ENCODE data around the gene MAFB. TPM values are rescaled to one million over a fixed set of nuclear protein-coding genes. Genes with fewer than 3 reads are reported as not detected.

Gene MAFB
- total RNA-seq, 1 donor from 2014 or later: 80.5 TPM

DNA sequence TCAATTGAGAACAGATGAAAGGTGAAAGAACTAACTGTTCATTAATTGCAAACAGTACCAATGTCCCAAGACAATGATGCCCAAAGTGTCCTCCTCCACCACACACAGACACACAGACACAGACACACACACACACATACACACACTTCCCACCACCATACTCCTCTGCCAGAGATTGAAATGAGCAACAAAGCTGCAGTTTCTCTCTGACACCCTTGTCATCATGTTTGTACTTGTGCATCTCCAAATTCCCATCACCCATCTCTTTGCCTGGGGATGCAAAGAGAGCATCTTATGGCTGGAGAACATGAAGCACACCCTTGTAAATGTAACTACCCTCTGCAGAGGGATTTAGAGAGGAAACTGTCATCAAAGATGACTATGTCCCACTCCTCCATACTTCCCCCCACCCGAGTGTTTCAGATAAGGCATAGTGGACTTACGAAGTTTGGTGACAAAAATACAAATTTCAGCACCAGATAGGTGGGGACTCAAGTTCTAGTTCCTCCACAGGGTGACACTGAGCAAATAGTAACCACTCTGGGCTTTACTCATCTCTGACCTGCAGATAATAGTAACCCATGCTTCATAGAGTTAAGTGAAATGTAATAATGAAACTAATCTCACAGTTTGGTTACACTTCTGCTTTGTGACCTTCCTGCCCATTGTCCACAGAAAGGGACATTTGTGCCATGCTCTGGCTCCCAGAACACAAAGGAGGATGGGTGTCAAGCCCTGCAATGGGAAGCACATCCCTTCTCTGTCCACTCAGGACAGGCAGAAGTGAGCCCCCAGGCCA, 8.7 kb downstream of the MAFB start:
- Histone ChIP-seq H3K4me3 (no peak overlapping the region), H3K27me3 (no peaks in the 10 kb centered on the region), H3K36me3 (no peaks in the 10 kb centered on the region), H3K9me3 (no peaks in the 10 kb centered on the region), H3K4me1 (peaks cover 31% of the 10 kb centered on the region), H3K27ac (no peak overlapping the region)
- no peak for DNase-seq (ENCODE audit: extremely low spot score in 2 of 2)
- no peak for TF ChIP-seq POLR2AphosphoS5 (IDR thresholded peaks at IDR 0.05; ENCODE audit: insufficient read depth in 1 of 2, low read depth in 1 of 2)
- TF ChIP-seq, protein P1, sequence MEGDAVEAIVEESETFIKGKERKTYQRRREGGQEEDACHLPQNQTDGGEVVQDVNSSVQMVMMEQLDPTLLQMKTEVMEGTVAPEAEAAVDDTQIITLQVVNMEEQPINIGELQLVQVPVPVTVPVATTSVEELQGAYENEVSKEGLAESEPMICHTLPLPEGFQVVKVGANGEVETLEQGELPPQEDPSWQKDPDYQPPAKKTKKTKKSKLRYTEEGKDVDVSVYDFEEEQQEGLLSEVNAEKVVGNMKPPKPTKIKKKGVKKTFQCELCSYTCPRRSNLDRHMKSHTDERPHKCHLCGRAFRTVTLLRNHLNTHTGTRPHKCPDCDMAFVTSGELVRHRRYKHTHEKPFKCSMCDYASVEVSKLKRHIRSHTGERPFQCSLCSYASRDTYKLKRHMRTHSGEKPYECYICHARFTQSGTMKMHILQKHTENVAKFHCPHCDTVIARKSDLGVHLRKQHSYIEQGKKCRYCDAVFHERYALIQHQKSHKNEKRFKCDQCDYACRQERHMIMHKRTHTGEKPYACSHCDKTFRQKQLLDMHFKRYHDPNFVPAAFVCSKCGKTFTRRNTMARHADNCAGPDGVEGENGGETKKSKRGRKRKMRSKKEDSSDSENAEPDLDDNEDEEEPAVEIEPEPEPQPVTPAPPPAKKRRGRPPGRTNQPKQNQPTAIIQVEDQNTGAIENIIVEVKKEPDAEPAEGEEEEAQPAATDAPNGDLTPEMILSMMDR (IDR thresholded peaks at IDR 0.05): no peak
- no peak for TF ChIP-seq POLR2A (IDR thresholded peaks at IDR 0.05)
- intact Hi-C loops (cut with DNase I): loop anchor here (10.0 kb wide), 1 partner anchor 176 kb away; no protein-coding TSS in a partner anchor

DNA sequence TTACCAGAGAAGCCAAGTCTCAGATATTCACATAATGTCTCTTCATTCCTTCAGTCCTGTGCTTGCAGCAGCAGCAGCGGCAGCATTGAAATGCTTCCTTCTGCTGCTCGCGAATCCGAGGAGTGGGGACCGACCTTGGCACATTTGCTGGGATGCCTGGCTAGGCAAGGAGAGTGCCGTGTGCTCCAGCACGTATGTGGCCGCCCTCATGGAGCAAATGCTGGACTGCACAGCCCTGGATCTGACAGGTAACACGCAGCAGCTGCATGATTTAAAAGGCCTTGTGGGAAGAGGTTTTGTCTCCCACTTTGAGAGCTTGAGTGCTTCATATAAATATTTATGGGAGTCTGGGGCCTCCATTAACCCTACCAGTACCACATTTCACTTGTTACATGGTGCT, 9.9 kb downstream of the MAFB start:
- no peaks in the 10 kb centered on the region for H3K9me3 ChIP-seq
- no peak overlapping the region for H3K27ac ChIP-seq
- intact Hi-C loops (cut with DNase I): no loop called here
- H3K4me1 ChIP-seq: peaks cover 23% of the 10 kb centered on the region
- H3K4me3 ChIP-seq: no peak overlapping the region
- no peaks in the 10 kb centered on the region for H3K36me3 ChIP-seq
- H3K27me3 ChIP-seq: no peaks in the 10 kb centered on the region
- DNase-seq (ENCODE audit: extremely low spot score in 2 of 2): no peak
- TF ChIP-seq POLR2A (IDR thresholded peaks at IDR 0.05): no peak
- TF ChIP-seq POLR2AphosphoS5 (IDR thresholded peaks at IDR 0.05; ENCODE audit: insufficient read depth in 1 of 2, low read depth in 1 of 2): no peak
- TF ChIP-seq, protein P1 (IDR thresholded peaks at IDR 0.05): no peak

DNA sequence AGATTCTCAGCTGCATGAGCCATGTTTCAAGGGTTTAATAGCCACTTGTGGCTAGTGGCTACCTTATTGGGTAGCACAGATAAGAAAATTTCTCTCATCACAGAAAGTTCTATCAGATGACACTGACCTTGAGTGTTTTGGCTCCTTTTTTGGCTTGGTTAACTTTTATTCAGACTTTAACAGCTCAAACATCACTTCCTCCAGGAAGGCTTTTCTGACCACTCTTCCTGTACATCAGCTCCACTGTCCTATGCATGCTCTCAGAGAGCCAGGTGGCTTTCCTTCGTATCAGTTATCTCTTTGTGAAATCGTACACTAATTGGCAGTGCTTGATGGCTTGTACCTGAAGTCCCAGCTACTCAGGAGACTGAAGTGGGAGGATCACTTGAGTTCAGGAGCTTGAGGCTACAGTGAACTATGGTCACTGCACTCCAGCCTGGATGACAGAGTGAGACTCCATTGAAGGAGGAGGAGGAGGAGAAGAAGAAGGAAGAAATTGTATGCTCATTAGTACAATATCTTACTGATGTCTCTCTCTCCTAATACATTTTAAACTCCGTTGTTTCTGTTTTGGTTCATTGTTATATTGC, 10.7 kb downstream of the MAFB start:
- intact Hi-C loops (cut with DNase I): no loop called here
- H3K27me3 ChIP-seq: no peaks in the 10 kb centered on the region
- H3K27ac ChIP-seq: no peak overlapping the region
- DNase-seq (ENCODE audit: extremely low spot score in 2 of 2): no peak
- no peaks in the 10 kb centered on the region for H3K36me3 ChIP-seq
- no peaks in the 10 kb centered on the region for H3K9me3 ChIP-seq
- H3K4me3 ChIP-seq: no peak overlapping the region
- no peak for TF ChIP-seq POLR2AphosphoS5 (IDR thresholded peaks at IDR 0.05; ENCODE audit: insufficient read depth in 1 of 2, low read depth in 1 of 2)
- TF ChIP-seq, protein P1 (IDR thresholded peaks at IDR 0.05): no peak
- no peak for TF ChIP-seq POLR2A (IDR thresholded peaks at IDR 0.05)
- H3K4me1 ChIP-seq: peaks cover 17% of the 10 kb centered on the region

DNA sequence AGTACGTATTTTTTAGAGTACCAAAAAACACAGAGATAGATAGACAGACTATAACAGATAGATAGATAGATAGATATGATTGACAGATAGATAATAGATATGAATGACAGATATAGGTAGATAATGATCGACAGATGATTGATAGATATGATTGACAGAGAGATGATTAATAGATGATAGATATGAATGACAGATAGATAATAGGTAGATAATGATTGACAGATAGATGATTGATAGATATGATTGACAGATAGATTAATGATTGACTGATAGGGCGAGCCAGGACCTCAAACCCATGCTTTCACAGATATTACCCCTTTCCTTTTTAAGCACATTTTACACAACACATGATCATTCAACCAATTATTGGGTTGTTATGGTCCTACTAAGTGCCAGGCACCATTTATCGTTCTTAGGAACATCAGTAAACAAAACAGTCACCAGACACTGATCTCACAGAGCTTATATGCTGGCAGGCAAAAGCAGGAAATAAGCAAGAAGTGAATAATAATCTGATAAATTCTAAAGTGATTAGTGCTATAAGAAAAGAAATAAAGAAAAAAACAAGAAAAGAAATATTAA, 11.6 kb downstream of the MAFB start:
- Histone ChIP-seq H3K4me1 (peaks cover 8% of the 10 kb centered on the region), H3K9me3 (no peaks in the 10 kb centered on the region), H3K27me3 (no peaks in the 10 kb centered on the region), H3K36me3 (no peaks in the 10 kb centered on the region), H3K4me3 (no peak overlapping the region), H3K27ac (no peak overlapping the region)
- intact Hi-C loops (cut with DNase I): no loop called here
- DNase-seq (ENCODE audit: extremely low spot score in 2 of 2): no peak
- TF ChIP-seq POLR2A (IDR thresholded peaks at IDR 0.05) (no peak), POLR2AphosphoS5 (IDR thresholded peaks at IDR 0.05; ENCODE audit: insufficient read depth in 1 of 2, low read depth in 1 of 2) (no peak)
- TF ChIP-seq, protein P1 (IDR thresholded peaks at IDR 0.05): no peak

Data from vagina (tissue), 2 donors.